NT2/D1 (cell line): ENCODE measurements around the gene SH2B3.

Experiments
- DNase-seq: peaks from one replicate; pipeline ENCODE4 v3.0.0-alpha.2; 2011; ENCODE audit warnings: low read depth, low spot score
- H3K27me3 ChIP-seq: 2 replicates; pipeline ENCODE4 v1.6.0; 2011; ENCODE audit warnings: mild to moderate bottlenecking; ENCODE audit not compliant: insufficient read length, insufficient read depth
- H3K36me3 ChIP-seq: 2 replicates; pipeline ENCODE4 v1.6.1; 2011; ENCODE audit warnings: mild to moderate bottlenecking, low read length, mixed read lengths; ENCODE audit not compliant: insufficient read depth, insufficient read length
- H3K4me1 ChIP-seq: 2 replicates; pipeline ENCODE4 v1.5.1; 2011; ENCODE audit not compliant: insufficient read depth, insufficient read length
- H3K4me3 ChIP-seq: 2 replicates; pipeline ENCODE4 v1.5.1; 2011; ENCODE audit warnings: low read depth; ENCODE audit not compliant: insufficient read length
- H3K9ac ChIP-seq: 2 replicates; pipeline ENCODE4 v1.6.0; 2011; ENCODE audit warnings: low read depth; ENCODE audit not compliant: insufficient read length
- H3K9me3 ChIP-seq: 2 replicates; pipeline ENCODE4 v1.5.1; 2011; ENCODE audit warnings: mild to moderate bottlenecking, low read length; ENCODE audit not compliant: insufficient read depth
- SUZ12 ChIP-seq: IDR thresholded peaks from 2 replicates; pipeline ENCODE4 v1.6.1; 2011; ENCODE audit not compliant: insufficient read length, insufficient read depth; ENCODE audit errors: extremely low read depth
- YY1 ChIP-seq: IDR thresholded peaks from 2 replicates; pipeline ENCODE4 v1.6.1; 2011; ENCODE audit not compliant: insufficient read length, insufficient read depth
- ZNF274 ChIP-seq: IDR thresholded peaks from 2 replicates; pipeline ENCODE4 v1.6.1; 2011; ENCODE audit warnings: mild to moderate bottlenecking, low read depth, low read length

Gene SH2B3

DNA sequence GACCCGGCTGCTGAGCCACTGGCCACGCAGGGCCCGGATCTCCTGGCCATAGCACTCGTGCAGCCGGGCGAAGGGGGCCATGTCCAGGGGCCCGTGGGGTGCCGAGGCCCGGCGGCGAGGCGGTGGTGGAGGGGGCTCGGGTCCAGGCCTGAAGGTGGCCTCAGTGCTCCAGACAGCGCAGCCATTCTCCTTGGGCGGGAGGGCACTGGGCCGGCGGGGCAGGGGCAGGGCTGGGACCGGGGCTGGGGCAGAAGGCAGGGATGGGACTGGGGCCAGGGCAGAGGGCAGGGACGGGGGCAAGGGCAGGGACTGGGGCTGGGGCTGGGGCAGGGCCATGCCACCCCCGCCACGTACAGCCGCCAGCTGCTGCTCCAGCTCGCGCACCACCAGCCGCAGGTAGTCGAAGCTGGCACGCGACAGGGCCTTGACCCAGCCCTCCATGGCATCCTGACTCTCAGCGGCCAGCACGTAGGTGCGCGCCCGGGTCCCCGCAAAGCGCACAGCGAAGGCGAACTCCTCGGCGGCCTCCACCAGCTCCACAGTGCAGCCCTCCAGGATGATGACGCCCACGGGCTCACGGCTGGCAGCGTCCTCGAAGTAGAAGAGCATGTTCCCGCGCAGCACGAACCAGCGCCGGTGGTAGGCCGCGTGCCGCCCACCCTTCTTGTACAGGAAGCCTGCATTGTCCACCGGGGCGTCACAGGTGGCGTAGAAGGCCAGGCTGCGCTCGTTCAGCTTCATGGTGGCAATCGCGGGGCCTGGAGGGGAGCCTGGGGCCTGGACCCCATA lies 42.8 kb upstream of the SH2B3 start:
- no peak for DNase-seq
- Histone ChIP-seq H3K9ac (peak overlapping the region; percentile 52), H3K27me3 (no peaks in the 10 kb centered on the region), H3K4me1 (peaks cover 31% of the 10 kb centered on the region), H3K9me3 (no peaks in the 10 kb centered on the region), H3K4me3 (no peak overlapping the region), H3K36me3 (peaks cover 46% of the 10 kb centered on the region)
- TF ChIP-seq ZNF274 (no peak), SUZ12 (no peak), YY1 (no peak)

DNA sequence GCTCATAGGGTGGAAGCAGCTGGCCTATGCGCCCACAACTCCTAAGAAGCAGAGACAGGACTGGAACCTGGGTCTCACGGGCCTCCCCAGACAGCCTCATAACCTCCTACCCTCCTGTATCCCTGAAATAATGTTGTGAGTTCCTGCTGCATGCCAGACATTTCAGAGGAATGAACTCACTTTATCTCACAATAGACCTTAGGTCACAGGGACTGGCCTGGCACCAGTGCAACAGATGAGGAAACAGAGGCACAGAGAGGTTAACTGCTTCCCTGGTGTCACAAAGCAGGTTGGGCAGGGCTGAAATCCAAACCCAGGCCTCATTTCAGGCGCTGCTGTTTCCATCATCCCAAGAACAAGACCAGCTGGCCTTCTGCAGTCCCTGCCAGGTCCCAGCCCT lies 42.1 kb upstream of the SH2B3 start:
- Histone ChIP-seq H3K4me1 (peaks cover 28% of the 10 kb centered on the region), H3K9ac (peak overlapping the region; percentile 52), H3K9me3 (no peaks in the 10 kb centered on the region), H3K4me3 (no peak overlapping the region), H3K27me3 (peaks cover 5% of the 10 kb centered on the region), H3K36me3 (peaks cover 46% of the 10 kb centered on the region)
- no peak for TF ChIP-seq ZNF274
- DNase-seq: no peak

DNA sequence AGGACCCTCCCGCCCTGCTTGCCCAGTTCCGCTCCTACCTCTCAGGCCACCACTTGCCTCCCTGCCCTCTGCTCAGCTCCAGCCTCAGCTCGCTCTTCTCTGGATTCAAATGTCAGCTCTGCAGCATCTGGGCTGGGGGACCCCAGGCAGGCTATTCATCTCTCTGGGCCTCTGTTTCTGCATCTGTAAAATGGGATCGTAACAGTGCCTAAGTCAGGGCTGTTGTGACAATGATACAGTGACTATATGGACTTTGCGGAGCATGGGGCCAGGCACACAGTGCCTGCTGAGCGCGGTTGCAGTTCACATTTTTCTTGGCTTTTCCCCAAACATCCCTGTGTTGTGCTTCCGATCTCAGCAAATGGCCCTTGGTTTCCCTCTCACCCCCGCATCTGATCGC lies 39.6 kb upstream of the SH2B3 start:
- TF ChIP-seq YY1 (no peak), SUZ12 (no peak), ZNF274 (no peak)
- Histone ChIP-seq H3K9me3 (no peaks in the 10 kb centered on the region), H3K36me3 (peaks cover 40% of the 10 kb centered on the region), H3K27me3 (peaks cover 7% of the 10 kb centered on the region), H3K4me1 (peaks cover 22% of the 10 kb centered on the region), H3K4me3 (no peak overlapping the region), H3K9ac (no peak overlapping the region)
- no peak for DNase-seq

DNA sequence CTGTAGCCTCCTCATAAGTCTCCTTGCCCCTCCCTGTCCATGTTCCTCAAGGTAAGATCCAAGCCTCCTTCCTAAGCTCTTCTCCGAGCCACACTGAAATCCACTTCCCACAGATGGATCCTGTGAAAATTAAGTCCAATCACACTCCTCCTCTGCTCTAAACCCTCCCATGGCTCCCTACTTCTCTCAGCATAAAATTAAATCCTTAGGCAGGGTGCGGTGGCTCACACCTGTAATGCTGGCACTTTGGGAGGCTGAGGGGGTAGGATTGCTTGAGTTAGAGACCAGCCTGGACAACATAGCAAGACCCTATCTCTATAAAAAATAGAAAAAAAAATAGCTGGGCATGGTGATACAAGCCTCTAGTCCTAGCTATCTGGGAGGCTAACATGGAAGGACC lies 39.1 kb upstream of the SH2B3 start:
- Histone ChIP-seq H3K4me1 (peaks cover 17% of the 10 kb centered on the region), H3K9ac (no peak overlapping the region), H3K9me3 (no peaks in the 10 kb centered on the region), H3K36me3 (peaks cover 40% of the 10 kb centered on the region), H3K4me3 (no peak overlapping the region), H3K27me3 (peaks cover 7% of the 10 kb centered on the region)
- TF ChIP-seq YY1 (no peak), ZNF274 (no peak), SUZ12 (no peak)
- no peak for DNase-seq

DNA sequence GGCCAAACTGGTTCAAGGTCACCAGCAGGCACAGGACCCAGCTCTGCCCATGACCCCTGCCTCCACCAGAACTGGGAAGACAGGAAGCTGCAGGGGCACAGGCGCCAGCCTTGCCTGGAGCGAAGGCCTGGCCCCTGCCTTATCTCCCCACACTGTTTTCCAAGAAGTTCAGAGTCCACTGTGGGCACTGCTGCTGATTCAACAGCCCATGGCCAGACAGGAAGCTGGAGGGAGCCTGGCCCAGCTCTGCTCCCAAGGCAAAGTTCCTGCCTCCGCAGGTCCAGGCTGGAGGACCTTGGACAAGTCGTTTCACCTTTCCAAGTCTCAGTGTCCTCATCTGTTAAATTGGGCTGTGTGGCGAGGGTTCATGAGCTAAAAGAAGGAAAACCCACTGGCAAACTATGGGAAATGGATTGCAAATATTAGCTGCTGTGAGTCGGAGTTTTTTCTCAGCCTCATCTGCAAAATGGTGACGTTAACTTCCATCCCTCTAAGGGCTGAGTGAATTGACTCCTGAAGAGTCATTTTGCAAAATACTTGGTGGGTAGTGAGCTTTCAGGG lies 38.0 kb upstream of the SH2B3 start:
- peak overlapping the region; percentile 90 for H3K4me3 ChIP-seq
- peaks cover 7% of the 10 kb centered on the region for H3K27me3 ChIP-seq
- H3K36me3 ChIP-seq: peaks cover 29% of the 10 kb centered on the region
- no peak for TF ChIP-seq SUZ12
- TF ChIP-seq ZNF274: no peak
- no peak for TF ChIP-seq YY1
- H3K9ac ChIP-seq: peak overlapping the region; percentile 92
- DNase-seq: no peak
- peaks cover 9% of the 10 kb centered on the region for H3K4me1 ChIP-seq
- no peaks in the 10 kb centered on the region for H3K9me3 ChIP-seq

DNA sequence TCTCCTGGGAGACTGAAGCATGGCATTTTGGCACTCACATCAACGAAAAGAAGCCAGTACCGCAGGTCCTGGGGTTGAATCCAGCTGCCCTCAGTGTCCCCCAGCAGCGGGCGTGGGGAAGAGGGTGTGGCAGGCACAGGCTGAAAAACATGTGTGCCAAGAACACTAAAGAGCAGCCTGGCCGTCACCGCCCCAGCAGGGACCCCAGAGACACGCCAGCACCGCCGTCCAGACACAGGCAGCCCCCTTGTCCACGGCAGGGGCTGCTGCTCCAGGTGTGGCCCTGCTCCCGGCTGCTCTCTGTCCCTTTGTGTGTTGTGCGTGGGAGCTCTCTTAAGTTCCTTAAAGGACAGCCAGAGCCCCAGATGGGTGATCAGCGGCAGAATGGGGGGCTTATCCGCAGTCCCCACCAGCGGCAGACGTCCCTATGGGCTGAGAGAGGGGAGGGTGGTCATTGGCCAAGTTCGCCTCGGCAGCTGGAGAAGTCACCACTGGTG lies 37.4 kb upstream of the SH2B3 start:
- Histone ChIP-seq H3K4me3 (peak overlapping the region; percentile 90), H3K9ac (peak overlapping the region; percentile 92), H3K4me1 (peaks cover 9% of the 10 kb centered on the region), H3K27me3 (peaks cover 7% of the 10 kb centered on the region), H3K9me3 (no peaks in the 10 kb centered on the region), H3K36me3 (peaks cover 23% of the 10 kb centered on the region)
- TF ChIP-seq SUZ12 (no peak), ZNF274 (no peak), YY1 (no peak)
- DNase-seq: no peak

DNA sequence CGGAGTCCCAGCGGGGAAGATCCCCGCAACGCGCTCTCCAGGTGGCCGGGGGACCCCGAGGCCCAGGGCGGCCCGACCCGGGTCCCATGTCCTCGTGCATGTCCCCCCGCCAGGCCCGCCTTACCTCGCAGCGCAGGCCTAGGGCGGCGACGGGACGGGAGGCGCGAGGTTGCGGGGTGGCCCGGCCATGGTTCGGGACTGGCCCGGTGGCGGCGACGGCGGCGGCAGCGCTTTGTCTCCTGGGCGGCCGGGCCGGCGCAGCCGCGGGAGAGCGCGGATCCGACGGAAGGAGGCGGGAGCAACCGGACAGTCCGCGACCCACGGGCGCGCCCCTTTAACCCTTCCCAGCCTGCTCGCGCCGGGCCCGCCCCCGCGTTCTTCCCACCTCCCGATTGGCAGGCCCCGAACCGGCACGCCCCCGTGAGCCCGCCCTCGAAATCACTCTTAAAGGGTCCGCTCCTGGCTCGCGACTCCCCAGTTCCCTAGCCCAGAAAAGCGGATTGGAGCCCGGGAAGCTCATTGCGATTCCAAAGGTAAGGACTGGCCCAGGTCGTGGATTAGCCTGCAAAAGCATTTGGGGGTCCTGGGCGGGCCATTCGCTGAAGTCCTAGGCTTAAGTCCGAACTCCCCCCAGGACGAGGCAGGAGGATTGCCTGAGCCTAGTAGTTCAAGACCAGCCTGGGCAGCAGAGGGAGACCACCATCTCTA lies 36.8 kb upstream of the SH2B3 start, which contains the start of gene PHETA1:
TSS of gene PHETA1 (minus strand) at position 308 of the 708 bp plus-strand sequence. CDS start 5,668 bp downstream, outside the sequence.
- no peak for TF ChIP-seq ZNF274
- TF ChIP-seq SUZ12: no peak
- TF ChIP-seq YY1: no peak
- peak; percentile 74 for DNase-seq
- peak within 1 kb of the TSS; percentile 90 for H3K4me3 ChIP-seq
- peaks cover 7% of the 10 kb centered on the region for H3K27me3 ChIP-seq
- H3K9ac ChIP-seq: peak within 1 kb of the TSS; percentile 92
- no peaks in the 10 kb centered on the region for H3K9me3 ChIP-seq
- peaks cover 21% of the 10 kb centered on the region for H3K36me3 ChIP-seq
- H3K4me1 ChIP-seq: peaks cover 5% of the 10 kb centered on the region
